DMS153 treated with DMSO at 0.1 percent for 48 hours (cell line): Measurements from ENCODE around the gene CREB3.
A peak's percentile ranks its signal among the peaks of the same experiment; 100 is the strongest.

Source experiments
- DNase-seq: peaks from one replicate; lab custom pipeline; 2025; ENCODE audit not compliant: unreplicated experiment; lab: John Stamatoyannopoulos, UW

Gene CREB3

DNA sequence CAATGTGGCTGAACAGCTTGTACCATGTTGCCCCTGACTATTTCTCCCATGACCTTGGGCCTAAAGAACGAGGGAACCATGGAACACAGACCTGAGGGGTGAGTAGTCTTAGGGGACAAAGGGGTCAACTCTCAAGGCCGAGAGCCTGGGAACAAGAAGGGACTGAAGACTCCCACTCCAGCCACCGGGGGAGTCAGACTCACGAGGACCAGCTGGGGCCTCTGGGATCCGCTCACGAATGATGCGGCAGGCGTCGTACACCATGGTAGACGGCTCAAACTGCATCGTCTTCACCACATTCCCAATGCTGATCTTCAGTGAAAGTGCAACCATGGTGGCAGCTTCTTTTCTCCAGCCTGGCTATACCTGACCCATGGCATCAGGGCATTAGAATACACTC lies 7.1 kb upstream of the CREB3 start:
- DNase-seq, result no peak

DNA sequence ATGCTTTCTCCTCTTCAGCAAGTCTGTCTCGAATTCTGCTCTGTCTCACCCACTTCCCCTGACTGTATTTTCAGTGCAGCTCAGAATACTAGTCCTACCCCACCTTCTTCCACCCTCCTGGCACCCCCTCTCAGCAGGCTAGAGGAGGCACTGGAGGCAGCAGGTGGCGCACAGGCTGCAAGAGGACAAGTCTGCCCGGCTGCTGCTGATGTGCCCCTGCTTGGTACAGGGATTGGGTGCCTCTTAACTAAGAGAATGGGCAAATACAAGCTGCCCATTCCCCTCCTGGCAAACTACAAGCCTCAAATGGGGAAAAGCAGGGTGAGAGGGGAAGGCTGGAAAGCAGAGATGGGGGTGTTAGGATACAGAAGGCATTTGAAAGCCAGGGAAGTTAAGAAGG lies 5.5 kb upstream of the CREB3 start:
- DNase-seq, result no peak

DNA sequence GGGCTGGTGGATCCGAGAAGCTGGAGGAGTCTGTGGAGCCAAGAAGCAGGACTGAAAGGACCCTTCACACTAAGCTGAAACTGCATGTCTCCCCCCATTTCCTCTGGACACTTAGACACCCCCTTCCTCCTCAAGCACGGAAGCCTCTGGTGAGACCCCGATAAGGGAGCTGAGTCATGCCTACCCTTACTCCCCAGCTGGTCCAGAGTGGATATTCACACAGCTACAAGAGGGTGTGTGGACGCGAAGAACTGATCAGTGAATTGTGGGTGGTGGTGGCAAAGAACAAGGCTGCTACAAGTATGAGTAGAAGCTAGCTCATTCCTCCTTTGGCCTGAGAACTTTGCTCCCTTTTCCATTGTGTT lies 4.8 kb upstream of the CREB3 start:
- no peak for DNase-seq

DNA sequence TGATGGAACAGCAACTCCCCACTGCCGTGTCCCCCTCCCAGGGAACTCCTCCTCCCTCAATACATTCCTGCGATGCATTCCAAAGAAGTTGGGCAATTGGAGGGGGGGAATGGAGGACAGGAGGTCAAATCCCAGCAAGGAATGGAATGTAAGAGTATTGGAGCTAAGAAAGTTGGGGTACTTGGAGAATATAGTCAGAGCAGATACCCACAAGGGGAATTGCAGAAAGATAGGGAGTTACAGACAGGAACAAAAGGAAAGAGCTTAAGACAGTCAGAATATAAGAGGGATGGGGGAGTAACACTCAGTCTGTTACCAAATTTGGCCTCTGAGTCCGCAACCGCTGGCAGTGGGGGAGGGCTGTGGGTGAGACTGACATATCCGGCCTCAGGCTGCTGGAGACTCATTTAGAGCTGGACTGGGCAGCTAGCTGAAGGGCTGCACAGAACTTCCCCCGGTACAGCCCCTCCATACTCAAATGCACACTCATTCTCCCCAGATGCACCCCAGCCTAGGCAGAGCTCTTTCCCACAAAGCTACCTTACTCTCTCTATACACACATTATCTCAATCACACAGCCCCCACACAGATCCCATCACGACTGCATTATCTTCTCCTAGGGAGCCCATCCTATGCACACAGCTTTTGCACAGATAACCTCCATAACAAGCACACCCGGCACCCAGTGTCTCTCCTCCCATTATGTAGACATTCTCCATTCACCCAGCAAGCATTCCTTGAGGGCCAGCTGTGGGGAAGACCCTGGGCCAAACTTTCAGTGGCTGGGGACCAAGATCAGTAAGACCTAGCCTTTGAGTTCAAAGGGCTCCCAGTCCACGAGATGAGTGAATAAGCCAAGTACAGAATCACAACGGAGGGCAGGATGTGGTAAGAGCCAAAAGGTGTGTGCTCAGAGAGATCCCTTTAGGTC lies 4.2 kb upstream of the CREB3 start:
- no peak for DNase-seq

DNA sequence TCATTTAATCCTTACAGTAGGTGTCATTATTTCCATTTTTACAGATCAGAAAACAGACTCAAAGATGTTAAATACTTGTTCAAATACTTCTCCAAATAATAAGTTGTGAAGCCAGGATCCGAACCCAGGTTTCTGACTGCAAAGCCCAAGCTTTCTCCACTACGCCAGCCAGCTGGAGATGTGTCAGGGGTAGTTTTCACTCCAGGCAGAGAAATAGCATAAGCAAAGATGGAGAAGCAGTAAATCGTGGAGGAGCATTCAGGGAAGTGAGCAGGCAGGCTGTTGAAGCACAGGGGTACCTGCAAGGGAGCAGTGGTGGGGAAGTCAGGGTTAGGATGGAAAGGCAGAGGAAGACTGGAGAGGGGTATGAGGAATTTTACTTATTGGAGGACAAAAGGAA lies 3.4 kb upstream of the CREB3 start:
- DNase-seq, result no peak

DNA sequence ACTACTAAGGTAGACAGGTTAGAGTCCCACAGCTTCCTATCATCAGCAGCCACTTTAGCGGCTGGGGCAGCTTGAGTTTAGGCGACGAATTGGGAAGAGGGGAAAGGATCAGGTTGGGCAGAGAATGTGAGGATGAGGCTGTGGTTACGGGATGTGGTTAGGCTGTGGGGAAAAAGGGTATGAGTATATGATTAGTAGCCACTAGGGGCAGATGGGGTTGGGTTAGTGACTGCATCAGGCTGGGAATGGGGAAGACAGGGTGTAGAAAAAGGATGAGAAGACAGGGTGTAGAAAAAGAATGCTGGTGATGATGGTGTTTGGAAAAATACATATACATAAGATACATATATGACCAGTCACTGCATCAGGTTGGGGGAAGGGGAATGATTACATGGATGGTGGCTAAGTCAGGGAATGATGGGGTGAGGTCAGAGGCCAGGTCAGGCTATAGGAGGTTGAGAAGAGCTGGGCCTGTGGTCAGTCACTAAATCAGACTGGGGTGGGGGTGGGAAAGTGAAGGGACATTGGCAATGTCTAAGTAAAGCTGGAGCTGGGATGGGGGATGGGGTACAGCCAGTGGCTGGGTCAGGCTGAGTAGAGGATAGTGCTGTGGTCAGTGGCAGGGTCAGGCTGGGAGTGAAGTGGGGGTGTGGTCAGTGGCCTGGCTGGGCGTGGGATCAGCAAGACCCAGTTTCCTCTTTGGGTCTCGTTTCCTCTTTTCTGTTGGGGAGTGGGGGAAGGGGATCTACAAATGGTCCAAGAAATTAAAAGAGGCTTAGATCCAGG lies 2.6 kb upstream of the CREB3 start:
- DNase-seq, result peak; percentile 21

DNA sequence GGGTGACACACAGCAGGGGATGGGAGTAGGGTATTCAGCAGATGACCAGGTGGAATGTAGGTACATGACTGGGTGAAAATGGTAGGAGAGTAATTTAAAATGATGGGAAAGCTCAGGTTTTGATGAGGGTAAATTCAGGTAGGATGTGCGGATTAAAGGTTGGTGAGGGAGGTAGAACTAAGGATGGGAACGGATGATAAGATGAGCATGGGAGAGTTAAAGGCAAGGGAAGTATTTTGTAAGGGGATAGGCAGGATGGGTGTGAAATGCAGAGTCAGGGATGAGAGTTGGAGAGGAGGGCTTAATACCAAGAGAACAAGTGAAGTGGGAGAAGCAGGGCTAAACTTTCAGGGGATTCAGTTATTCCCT lies 2.0 kb upstream of the CREB3 start:
- DNase-seq, result no peak

DNA sequence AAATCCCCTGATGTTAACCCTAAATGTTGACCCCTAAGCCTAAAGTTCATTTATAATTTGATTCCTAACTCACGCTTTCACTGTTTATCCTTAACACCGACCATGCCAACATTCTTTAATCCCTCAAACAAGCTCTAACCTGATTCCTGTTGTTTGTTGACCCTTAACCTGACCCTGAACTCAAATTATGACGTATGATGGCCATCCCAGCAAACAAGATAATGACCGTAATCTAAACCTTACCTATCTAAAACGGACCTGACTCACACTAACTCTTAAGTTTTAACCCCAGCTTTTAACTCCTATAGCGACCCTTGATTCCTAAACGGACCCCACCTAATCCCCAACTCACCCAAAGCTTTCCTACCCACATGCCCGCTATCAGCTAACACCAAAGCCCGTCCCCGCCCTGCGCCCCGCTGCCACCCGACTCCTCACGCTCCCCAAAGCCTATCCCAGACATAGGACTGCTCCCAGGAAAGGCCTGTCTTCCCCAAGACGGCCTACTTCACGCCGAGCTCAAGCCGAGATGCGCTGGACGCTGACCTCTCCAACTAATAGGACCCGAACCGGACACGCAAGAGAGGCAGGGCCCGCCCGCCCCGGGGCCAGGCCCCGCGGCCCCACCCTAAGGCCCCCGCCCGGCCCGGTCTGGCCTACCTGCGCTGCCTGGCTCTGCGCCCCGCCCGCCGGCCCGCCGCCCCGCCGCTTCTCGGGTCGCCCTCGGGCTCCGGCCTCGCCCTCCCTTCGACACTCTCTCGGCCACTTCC lies 866 bp upstream of the CREB3 start:
- DNase-seq, result no peak

DNA sequence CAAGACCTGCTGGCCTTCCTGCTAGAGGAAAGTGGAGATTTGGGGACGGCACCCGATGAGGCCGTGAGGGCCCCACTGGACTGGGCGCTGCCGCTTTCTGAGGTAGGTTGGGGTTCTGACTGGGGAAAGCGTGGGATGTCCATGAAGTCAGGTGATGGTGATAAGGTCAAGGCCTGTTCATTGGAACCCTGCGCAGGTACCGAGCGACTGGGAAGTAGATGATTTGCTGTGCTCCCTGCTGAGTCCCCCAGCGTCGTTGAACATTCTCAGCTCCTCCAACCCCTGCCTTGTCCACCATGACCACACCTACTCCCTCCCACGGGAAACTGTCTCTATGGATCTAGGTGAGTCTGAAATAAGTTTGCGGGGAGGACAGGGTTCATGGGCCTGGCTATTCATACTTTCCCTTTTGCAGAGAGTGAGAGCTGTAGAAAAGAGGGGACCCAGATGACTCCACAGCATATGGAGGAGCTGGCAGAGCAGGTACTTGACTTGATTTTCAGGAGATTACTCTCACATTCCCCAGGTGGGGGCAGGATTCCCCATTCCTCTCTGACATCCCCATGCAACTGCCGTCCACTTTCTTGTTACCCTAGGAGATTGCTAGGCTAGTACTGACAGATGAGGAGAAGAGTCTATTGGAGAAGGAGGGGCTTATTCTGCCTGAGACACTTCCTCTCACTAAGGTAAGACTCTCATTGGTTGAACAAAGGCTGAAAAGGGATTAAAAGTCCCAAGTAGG lies 505 bp downstream of the CREB3 start:
- DNase-seq, result peak; percentile 10

DNA sequence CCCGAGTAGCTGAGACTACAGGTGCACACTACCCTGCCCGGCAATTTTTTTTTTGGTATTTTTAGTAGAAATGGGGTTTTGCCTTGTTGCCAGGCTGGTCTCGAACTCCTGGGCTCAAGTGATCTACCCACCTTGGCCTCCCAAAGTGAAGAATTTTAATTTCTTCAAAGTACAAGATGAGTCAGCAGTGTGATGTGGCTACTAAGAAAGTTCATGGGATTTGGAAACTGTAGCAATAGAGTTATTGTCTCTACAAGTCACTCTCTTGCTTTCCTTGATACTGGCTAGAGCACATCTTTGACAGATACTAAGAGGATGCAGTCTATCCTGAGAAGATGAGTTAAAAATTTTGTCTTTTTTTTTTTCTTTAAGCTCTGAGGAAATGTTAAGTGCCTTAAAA lies 1.6 kb downstream of the CREB3 start:
- no peak for DNase-seq

DNA sequence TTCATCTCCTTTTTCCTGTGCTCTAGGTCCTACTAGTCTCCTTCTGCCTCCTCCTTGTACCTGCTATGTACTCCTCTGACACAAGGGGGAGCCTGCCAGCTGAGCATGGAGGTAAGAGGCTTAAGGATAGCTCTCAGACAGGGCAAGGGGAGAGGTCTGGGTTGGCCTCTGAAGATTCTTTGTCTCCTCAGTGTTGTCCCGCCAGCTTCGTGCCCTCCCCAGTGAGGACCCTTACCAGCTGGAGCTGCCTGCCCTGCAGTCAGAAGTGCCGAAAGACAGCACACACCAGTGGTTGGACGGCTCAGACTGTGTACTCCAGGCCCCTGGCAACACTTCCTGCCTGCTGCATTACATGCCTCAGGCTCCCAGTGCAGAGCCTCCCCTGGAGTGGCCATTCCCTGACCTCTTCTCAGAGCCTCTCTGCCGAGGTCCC lies 3.8 kb downstream of the CREB3 start:
- DNase-seq, result peak; percentile 9

DNA sequence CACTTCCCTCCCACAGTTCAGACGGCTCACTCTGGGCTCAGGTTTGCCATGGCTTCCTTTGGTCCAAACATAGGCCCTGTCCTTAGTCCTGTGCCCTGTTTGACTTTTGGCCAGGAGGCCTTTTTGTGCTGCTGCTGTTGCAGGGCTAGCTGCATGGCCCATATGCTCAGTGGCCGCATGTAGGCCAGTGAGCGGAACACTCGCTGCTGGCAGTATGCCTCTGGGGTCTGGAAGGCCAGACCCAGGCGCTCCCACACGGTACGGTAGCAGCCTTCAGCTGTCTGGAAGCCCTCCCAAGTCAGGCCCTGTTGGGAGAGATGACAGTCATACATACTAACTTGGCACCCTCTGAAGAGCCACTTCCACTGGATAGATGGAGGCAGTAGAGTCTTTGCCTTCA lies 4.7 kb downstream of the CREB3 start:
- no peak for DNase-seq

DNA sequence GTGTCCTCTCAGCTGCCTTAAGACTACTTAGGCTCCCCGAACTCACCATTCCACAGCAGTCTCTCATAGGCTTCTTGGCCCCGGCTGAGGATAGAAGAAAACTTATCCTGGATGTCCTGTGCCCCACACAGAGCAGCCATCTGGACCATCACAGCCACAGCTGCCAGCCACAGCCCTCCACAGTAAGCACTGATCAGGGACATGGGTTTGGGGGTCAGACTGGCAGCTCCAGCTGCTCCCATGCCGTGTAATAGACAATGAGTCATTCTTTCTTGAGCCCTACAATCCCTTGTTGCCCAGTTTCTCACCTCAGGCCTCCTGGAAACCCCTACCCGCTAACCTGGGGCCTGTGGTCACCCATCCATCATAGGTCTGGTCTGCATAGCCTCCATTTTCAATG lies 5.7 kb downstream of the CREB3 start:
- no peak for DNase-seq

DNA sequence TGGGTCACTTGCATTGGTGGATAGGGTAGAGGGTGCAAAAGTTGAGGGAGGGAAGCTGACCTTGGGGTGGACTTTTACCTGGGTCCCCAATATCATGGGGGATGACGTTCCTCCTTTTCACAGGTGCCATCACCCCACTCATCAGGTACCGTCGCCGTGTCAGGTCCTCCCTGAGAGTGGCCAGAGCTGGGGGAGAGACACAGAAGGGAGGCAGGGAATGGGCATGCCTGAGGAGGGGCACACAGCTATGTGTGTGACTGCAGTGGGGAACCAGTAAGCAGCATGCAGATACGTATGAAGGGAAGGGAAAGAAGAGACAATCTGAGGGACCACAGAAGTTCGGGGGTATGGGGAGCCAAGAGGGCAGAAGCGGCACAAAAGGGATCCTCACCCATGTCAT lies 6.5 kb downstream of the CREB3 start:
- no peak for DNase-seq

DNA sequence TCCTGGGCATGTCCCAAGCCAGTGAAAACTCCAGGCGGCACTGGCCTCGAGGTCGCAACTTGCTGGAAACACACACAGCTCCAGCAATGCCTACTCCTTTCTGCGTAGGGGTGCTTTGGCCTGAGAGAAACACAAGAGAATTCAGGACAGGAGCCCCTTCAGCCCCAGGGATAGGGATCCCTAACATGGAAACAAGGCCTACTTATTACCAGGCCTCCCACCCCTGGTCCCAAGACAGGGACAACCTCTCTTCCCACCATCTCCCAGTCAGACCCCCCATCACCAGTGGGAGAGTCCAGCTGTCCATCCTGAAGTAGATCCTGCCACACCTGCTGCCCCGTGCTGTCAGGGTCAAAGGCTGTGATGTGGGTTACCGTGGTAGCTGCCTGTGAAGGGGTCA lies 7.8 kb downstream of the CREB3 start:
- no peak for DNase-seq

DNA sequence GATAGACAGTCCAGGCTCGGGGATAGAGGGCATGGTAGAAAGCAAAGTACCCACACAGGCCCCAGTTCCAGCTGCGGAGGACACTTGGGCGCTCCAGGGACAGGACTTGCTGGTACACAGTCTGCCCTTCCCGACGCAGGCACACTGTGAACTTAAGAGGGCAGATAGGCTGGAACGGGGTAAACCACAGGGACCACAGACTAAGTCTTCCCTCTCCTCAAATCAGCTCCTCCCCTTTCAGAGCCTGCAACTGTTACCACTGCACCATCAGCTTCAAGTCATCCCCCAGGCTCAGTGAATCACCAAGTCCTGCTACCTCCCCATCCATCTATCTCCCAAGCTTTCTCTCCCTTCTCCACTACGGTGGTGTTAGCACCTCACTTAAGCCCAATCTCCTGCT lies 9.3 kb downstream of the CREB3 start:
- DNase-seq, result no peak

DNA sequence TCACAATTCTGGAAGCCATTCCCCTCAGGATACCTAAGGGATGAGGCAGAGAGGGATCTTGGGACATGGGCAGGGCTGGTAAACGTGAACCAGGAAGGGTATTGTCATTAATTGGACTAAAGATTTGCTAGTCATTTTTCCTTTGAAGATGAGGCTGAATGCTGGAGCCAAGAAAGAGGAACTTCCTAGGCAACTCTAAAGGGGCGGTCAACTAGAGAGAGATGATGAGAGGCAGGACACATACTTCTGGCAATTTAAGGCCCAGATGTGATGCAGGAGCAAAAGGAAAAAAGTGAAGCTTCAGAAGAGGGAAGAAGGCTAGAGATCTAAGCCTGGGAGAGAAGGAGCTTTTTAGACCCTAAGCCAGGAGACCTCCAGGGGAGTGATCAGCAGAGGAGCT lies 11.0 kb downstream of the CREB3 start:
- DNase-seq, result no peak

DNA sequence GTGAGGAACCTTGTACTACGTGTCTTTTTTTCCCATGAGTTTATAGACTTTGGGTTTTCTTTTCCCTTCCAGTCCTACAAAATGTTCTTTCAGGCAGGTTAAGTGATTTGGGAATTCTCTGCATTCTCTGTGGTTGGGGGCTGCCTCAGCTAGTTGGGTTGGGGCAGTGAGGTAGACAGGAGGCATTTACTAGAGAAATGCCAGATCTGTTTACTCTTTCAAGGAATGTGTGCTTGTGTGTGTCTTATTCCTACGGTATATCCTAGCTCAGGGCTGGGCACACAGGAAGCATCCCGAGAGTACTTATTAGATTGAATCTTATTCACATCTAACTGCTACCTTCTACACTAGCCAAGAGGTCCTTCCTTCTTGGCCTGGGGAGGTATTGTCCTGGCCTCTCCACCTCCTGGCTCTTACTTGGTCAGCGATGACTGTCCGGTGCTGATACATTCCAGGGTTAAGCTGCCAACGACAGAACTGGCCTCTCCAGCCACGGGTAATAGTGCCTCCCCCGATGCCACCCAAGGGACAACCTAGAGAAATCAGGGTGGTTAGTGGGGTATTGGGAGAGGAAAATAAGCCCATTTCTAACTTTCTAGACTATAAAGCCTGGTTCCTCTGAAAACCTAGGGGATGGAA lies 11.5 kb downstream of the CREB3 start:
- no peak for DNase-seq

DNA sequence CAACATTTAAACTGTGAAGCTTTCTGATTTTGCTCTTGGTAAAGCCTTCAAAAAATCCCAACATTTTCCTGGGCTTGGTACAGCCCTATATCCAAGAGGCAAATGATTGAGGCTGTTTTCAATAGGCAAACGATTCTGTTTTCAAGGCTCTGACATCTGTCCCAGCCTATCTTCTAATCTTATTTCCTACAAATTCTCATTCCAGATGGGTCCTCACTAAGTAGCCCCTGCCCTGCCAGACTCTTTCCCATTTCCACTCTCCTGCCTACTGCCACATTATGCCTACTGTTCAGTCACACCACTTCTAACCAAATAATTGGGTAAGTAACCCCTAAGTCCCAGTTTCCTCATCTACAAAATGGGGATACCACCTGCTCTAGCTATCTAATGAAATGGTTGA lies 13.1 kb downstream of the CREB3 start:
- no peak for DNase-seq

DNA sequence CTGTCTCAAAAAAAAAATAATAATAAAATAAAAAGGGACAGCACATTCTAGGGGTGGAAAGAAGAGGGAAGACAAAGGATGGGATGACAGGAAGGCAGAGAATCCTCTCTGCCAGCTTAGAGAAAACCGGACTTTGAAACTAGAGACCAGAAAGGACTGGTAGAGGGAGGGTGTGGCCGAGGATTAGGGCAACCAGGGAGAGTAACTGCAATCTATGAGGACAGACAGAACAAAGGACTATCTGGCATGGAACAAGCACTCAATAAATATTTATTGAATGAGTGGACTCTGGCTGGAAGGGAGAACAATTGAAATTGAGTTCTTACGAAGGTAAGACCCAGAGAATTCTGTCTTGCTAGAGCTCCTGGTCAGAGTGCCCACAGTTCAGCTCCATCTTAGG lies 14.1 kb downstream of the CREB3 start:
- DNase-seq, result no peak
